Measurements from ENCODE around the gene VRTN. TPM values are rescaled to one million over a fixed set of nuclear protein-coding genes. Genes with fewer than 3 reads are reported as not detected.

Gene VRTN
- total and polyA plus RNA-seq, 2 of the 8 experiments (the other 6 are each of a cell fraction or from before 2014, with no cell fraction given), result 133 to 148 TPM

DNA sequence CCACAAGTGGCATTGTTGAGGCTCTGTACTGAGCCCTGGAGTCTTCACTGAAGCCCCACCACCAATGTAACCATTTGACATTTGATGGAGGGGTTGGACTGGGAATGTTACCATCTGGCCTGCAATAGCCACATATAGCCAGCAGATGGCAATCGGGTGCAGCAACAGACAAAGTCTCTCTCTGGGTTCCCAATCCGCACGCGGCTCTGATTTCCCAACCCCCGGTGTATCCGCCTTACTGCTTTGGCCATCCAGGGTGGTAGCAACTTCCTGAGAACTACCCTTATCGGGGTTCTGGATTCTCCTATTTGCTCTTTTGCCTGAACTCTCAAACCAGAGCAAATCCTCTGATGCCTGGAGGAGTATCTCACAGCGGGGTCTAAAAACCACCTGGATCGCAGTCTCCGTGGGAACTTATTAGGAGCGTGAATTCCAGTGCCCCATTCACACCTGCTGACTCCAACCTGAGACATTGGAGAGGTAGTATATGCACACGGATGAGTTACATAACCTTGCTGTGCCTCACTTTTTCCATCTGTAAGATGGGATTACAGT, 14.2 kb downstream of the VRTN start (continued):
- TF ChIP-seq, protein P1, sequence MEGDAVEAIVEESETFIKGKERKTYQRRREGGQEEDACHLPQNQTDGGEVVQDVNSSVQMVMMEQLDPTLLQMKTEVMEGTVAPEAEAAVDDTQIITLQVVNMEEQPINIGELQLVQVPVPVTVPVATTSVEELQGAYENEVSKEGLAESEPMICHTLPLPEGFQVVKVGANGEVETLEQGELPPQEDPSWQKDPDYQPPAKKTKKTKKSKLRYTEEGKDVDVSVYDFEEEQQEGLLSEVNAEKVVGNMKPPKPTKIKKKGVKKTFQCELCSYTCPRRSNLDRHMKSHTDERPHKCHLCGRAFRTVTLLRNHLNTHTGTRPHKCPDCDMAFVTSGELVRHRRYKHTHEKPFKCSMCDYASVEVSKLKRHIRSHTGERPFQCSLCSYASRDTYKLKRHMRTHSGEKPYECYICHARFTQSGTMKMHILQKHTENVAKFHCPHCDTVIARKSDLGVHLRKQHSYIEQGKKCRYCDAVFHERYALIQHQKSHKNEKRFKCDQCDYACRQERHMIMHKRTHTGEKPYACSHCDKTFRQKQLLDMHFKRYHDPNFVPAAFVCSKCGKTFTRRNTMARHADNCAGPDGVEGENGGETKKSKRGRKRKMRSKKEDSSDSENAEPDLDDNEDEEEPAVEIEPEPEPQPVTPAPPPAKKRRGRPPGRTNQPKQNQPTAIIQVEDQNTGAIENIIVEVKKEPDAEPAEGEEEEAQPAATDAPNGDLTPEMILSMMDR (IDR thresholded peaks at IDR 0.05; ENCODE audit: control extremely low read depth in 1 of 3, insufficient read depth in 1 of 3, low read depth in 1 of 3, low read length in 3 of 3), result peak; percentile 85 to 99 (median 92)
- TF ChIP-seq GABPA (IDR thresholded peaks at IDR 0.05; ENCODE audit: borderline replicate concordance, insufficient read depth, low read length) (no peak), CHD2 (IDR thresholded peaks at IDR 0.05; ENCODE audit: low read length) (peak; percentile 61; the same call in 1 of the 2 replicates), CTBP2 (IDR thresholded peaks at IDR 0.05; ENCODE audit: borderline replicate concordance, insufficient read depth, insufficient read length, low read length) (no peak), GTF2F1 (IDR thresholded peaks at IDR 0.05; ENCODE audit: borderline replicate concordance, low read depth, low read length) (no peak), SIRT6 (IDR thresholded peaks at IDR 0.05; ENCODE audit: low read length) (no peak), RNF2 (IDR thresholded peaks at IDR 0.05; ENCODE audit: borderline replicate concordance, low read depth, low read length, missing control alignments, poor library complexity, severe bottlenecking) (no peak), RFX5 (IDR thresholded peaks at IDR 0.05; ENCODE audit: borderline replicate concordance, low read depth, low read length) (no peak), TAF7 (optimal IDR thresholded peaks at IDR 0.05; ENCODE audit: borderline replicate concordance, low read depth, low read length) (peak; percentile 71), MAFK (IDR thresholded peaks at IDR 0.05; ENCODE audit: low read depth, low read length) (no peak; the same call in 1 of the 2 replicates), TEAD4 (IDR thresholded peaks at IDR 0.05; ENCODE audit: low read depth, low read length) (peak; percentile 80), TBP (IDR thresholded peaks at IDR 0.05; ENCODE audit: low read depth, low read length) (no peak; the same call in 1 of the 2 replicates), SIX5 (IDR thresholded peaks at IDR 0.05; ENCODE audit: low read depth, low read length) (no peak), NRF1 (IDR thresholded peaks at IDR 0.05; ENCODE audit: low read depth, low read length) (no peak), CBX5 (IDR thresholded peaks at IDR 0.05; ENCODE audit: low read depth, low read length) (no peak)
- TF ChIP-seq, protein P2, sequence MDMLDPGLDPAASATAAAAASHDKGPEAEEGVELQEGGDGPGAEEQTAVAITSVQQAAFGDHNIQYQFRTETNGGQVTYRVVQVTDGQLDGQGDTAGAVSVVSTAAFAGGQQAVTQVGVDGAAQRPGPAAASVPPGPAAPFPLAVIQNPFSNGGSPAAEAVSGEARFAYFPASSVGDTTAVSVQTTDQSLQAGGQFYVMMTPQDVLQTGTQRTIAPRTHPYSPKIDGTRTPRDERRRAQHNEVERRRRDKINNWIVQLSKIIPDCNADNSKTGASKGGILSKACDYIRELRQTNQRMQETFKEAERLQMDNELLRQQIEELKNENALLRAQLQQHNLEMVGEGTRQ (IDR thresholded peaks at IDR 0.05; ENCODE audit: low read length), result no peak
- TF ChIP-seq, protein P3, sequence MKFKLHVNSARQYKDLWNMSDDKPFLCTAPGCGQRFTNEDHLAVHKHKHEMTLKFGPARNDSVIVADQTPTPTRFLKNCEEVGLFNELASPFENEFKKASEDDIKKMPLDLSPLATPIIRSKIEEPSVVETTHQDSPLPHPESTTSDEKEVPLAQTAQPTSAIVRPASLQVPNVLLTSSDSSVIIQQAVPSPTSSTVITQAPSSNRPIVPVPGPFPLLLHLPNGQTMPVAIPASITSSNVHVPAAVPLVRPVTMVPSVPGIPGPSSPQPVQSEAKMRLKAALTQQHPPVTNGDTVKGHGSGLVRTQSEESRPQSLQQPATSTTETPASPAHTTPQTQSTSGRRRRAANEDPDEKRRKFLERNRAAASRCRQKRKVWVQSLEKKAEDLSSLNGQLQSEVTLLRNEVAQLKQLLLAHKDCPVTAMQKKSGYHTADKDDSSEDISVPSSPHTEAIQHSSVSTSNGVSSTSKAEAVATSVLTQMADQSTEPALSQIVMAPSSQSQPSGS (IDR thresholded peaks at IDR 0.05; ENCODE audit: low read length), result 0 out of 2 replicates have a peak, but pooled peaks have one; percentile 58
- TF ChIP-seq, protein P4, sequence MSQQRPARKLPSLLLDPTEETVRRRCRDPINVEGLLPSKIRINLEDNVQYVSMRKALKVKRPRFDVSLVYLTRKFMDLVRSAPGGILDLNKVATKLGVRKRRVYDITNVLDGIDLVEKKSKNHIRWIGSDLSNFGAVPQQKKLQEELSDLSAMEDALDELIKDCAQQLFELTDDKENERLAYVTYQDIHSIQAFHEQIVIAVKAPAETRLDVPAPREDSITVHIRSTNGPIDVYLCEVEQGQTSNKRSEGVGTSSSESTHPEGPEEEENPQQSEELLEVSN (IDR thresholded peaks at IDR 0.05), result peak; percentile 35; the same call in 1 of the 2 replicates
